GF-D8 (cell line): Measurements from ENCODE around the gene HCRT.
"Not testable (repeated sequence)": the region's sequence is repeated elsewhere in the genome, so short reads cannot be mapped to it uniquely, and the experiment has no call there.

Experiments
- DNase-seq: peaks from one replicate; lab custom pipeline; 2025; lab: John Stamatoyannopoulos, UW

HCRT gene

GRCh38 chr17:42184713-42185620 is at the start of gene HCRT:
HCRT (minus strand) TSS chr17:42185452; CDS start chr17:42185365, 87 bp downstream.
- DNase-seq, result peak; percentile 22

DNA sequence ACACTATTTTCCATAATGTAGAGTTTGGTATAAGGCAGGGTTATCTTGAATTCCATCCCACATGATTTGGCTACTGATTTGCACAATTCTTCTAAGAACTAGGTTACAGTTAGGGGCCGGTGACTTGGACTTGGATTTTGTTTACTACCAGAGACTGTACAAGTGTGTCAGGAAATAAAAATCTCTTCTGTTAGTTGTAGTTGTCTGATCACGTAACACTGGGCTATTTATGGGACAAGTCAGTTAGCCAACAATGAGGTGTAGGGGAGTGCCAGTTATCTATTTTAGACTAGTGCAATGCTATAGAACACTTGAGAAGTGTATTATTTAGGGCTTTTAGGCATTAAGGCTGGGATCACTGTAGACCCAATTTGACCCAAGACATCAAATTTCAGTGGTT is 48.7 kb upstream of the HCRT start:
- DNase-seq, result no peak

DNA sequence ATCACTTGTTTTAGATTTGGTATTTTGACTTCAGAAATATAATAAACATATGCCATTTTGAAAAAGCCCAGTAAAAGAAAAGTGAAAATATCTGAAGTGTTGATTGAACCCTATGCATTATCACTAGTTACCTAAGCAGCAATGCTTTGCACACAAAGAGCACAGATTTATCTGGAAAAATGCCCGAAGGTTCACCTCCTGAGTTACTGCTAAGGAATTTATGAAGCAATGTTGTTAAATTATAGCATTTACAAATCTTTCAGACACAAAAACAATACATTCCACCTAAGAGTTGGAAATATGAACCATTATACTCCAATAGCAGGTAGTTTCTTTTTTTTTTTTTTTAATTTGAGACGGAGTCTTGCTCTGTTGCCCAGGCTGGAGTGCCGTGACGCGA is 47.9 kb upstream of the HCRT start:
- no peak for DNase-seq

GRCh38 chr17:42230225-42230624 is 45.0 kb upstream of the HCRT start:
- DNase-seq, result no peak

DNA sequence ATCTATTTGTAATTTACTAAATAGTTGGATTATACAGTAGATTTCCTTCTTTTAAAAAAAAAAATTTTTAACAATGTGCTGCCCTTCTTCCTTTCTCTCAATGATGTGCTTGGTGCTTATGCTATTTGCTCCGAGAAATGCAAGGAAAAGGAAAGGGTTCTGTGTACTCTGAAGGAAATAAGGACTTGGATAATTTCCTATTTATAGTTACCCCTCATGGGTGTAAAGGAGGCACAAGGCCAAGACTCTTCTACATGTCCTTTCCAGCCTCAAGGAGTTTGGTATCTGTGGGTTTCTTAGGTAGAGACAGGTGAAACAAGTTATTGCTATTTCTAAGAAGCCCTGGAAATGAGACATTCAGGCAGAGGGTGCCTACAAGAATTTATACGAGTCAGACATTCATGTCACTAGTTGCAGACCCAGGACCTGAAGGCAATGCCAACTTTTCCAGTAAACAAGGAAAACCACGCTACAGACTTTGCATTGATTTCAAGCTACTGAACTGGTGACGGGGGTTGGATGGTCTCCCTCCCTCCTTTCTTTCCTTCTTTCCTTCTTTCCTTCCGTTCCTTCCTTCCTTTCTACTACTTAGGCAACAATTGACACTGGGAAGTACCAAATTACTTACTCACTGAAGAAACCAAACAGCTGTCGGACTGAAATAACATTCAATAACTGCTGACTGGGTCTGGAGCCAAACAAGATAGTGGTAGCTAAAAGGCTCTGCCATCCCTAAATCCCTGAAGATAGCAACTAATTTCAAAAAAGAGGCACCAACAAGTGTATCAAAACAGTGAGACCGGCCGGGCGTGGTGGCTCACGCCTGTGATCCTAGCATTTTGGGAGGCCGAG is 42.8 kb upstream of the HCRT start:
- DNase-seq, result no peak

DNA sequence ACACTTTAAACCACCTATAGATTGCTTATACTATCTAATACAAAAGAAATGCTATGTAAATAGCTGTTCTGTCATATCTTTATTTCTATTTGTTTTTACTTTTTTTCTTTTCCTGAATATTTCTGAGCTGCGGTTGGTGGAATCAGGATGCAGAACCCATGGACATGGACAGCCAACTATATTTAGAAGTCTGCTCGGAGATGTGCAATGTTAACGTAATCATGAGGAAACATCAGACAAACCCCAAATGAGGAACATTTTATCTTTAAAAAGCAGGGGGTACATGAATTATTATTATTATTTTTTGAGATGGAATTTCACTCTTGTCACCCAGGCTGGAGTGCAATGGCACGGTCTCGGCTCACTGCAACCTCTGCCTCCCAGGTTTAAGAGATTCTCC is 40.4 kb upstream of the HCRT start:
- DNase-seq, result no peak

- DNase-seq, result no peak
Measured at GRCh38 chr17:42224651-42225050, 39.4 kb upstream of the HCRT start.

DNA sequence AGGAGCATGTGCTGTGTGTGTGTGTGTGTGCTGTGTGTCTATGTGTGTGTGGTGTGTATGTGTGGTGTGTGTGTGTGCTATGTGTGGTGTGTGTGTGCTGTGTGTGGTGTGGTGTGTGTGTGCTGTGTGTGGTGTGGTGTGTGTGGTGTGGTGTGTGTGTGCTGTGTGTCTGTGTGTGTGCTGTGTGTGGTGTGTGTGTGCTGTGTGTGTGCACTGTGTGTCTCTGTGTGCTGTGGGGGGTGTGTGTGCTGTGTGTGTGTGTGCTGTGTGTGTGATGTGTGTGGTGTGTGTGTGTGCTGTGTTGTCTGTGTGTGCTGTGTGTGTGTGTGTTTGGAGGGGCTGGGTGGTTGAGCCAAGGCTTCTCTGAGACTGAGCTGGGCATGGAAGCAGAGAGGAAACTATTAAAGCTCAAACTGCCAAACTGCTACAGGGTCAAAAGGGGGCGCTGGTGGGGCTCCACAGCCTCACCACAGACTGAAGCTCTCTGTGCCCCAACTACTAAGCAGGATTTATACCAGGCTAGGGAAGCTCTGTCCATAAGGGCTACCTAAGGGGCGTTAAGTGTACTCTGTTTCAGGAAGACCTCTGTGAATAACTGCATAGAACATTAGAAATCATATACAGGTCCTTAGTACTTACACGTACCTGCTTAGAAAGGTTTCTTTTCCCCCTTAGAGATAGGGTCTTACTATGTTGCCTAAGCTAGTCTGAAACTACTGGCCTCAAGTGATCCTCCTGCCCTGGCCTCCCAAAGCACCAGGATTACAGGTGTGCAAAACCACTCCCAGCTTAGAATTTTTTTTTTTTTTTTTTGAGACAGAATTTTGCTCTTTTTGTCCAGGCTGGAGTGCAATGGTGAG is 36.9 kb upstream of the HCRT start:
- DNase-seq, result peak; percentile 51

GRCh38 chr17:42219280-42219679 is 34.0 kb upstream of the HCRT start:
- not testable (repeated sequence) for DNase-seq

GRCh38 chr17:42214156-42214555 is 28.9 kb upstream of the HCRT start:
- DNase-seq, result peak; percentile 38

- DNase-seq, result no peak
Measured at GRCh38 chr17:42212382-42212781, 27.1 kb upstream of the HCRT start.

DNA sequence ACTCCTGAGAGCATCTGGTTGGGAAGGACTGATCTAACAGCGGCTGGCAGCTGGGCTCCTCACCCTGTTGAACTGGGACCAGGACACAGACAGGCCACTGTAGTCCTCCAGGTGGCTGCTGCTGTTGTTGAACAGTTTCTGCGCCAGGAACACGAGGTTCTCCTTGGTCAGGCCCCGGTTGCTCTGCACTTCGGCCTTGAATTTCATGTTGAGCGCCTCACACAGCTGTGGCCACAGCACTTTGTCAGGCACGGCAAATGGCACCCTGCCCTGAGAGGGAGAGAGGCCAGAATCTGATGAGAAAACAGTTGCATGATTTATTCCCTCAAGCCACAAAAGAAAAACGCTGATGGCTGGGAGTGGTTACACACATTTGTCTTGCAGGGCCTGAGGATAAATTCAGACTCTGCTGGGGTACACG is 26.7 kb upstream of the HCRT start:
- not testable (repeated sequence) for DNase-seq

DNA sequence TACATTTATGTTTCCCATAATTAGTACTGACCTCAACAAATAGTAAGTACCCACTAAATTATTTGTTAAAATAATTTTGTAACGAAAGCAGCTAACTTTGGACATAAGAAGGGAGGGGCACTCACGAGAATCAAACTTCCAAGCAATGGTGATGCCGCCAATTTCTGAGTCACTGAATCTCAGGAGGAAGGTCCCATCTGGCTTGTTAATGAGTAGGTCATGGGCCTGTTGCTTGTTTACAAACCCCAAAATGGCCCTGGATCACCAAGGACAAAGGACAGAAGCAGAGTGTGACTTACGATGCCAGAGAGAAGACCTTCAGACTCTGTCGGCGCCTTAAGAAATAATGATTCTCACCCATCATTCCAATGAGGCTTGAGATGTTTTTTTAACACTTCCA is 24.8 kb upstream of the HCRT start:
- no peak for DNase-seq

DNA sequence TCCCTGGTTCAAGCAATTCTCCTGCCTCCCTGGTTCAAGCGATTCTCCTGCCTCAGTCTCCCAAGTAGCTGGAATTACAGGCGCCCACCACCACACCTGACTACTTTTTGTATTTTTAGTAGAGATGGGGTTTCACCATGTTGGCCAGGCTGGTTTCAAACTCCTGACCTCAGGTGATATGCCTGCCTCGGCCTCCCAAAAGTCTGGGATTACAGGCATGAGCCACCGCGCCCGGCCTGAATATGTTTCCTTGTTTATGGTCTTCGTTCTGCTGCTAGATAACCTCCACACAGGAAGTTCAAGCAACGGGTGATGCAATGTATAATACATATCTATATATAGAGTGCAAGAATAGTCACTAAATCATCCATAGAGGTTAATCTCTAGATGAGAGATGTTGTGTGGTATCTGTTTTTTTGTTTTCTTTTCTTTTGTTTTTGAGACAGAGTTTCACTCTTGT is 20.9 kb upstream of the HCRT start:
- peak; percentile 8 for DNase-seq

- DNase-seq, result no peak
Measured at GRCh38 chr17:42203354-42203753, 18.1 kb upstream of the HCRT start.

- no peak for DNase-seq
Measured at GRCh38 chr17:42202696-42203095, 17.4 kb upstream of the HCRT start.

DNA sequence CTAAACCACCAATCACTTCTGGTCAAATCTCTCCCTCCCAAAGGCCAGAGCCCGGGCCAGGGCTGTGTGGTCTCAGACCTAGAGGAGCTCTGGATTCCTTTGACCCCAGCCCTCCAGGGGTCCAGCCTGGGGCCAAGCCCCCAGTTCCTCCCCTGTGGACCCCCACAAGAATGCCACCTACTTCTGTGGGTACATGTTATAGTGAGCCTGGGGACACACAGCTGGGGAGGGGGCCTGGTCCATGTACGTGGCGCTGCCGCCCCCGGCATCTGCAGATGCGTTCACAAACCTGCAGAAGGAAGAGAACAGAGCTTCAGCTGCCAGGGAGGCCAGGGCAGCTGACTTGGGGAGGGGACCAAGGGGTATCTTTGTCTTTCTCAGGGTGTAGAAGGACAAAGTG is 16.9 kb upstream of the HCRT start:
- DNase-seq, result no peak

- DNase-seq, result no peak
Measured at GRCh38 chr17:42201458-42201772, 16.2 kb upstream of the HCRT start.

DNA sequence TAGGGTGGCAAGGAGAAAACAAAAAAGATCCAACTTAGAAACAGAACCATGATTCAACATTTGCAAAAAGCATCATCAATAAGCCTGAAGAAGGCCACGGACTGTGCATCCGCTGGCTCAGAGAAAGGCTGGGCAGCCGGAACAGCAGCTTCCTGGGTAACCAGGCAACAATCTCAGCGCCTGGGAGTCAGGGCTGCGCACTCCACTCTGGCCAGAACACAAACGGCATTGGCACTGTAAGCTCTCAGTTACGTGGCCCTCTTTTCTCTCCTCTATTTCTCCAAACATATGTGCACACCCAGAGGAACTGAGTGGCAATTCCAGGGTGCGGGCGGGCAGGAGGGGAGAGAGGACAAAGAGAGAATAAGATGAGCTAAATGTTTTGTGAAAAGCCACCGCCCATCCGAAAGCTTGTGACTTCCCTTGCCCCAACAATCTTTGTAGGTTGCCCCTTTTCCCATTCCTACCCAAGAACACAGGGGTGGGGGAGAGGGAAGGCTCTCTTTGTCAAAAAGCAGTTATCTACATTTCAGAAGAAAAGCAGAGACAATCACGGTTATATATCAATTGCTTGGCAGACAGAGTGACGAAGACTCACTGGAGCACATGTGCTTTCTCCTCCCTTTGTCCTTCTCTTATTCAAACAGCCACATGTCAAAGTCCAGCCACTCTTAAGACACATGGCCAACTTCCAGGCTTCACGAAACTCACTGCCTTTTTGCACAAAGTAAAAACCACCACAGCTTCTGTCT is 15.6 kb upstream of the HCRT start:
- no peak for DNase-seq

GRCh38 chr17:42199416-42200011 is 14.3 kb upstream of the HCRT start:
- no peak for DNase-seq

DNA sequence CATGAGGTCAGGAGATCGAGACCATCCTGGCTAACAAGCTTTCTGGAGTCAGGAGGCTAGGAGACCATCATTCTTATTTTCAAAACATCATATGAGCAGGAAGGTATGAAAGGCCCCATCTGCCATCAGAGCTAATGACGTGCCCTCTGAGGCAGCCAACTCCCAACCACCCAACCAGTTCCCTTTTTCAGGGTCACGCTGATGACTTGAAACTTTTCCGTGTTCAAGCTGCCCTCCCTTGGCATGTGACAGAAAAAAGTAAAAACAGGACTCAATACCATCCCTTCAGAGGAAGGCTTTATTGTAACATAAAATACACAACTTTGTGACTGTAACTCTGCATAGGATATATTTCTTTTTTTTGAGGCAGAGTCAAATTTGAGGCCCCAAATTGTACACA is 13.6 kb upstream of the HCRT start:
- peak; percentile 42 for DNase-seq
